ENCODE measurements around the gene TAF3. TPM values are rescaled to one million over a fixed set of nuclear protein-coding genes. Genes with fewer than 3 reads are reported as not detected.

TAF3 gene
- polyA plus RNA-seq, 1 donor (not counting 4 experiments of a cell fraction or from before 2014, with no cell fraction given), result 2.0 TPM

DNA sequence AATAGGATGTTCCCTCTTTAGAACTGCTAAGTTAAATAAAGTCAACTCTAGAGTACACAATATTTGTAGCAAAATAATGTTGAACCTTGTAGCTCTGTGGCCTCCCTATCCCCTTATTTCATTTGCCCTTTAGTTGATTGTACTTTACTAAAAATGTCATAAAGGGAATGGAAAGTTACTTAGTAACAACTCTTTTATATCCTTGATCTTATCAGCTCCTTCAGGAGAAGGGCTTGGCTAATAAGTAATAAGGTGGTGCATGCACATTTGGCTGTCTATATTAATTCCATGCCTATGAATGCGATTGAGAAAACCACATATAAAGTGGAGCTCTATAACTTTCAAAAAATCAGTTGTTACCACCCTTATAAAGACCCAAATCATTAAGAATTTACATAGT lies 194.7 kb downstream of the TAF3 start:
- peaks cover 0 to 2% of the 10 kb centered on the region in 2 experiments for H3K36me3 ChIP-seq (ENCODE audit: control insufficient read depth in 2 of 2, extremely low read depth in 1 of 2, insufficient read depth in 2 of 2, low read length in 2 of 2)
- H3K4me2 ChIP-seq (ENCODE audit: control insufficient read depth, extremely low read depth, insufficient read depth, low read depth, low read length), result no peak overlapping the region
- dilution Hi-C loops (cut with MboI; ENCODE audit: extremely low pct_ligation_motif_present, low sequenced_read_pairs), result no loop called here

DNA sequence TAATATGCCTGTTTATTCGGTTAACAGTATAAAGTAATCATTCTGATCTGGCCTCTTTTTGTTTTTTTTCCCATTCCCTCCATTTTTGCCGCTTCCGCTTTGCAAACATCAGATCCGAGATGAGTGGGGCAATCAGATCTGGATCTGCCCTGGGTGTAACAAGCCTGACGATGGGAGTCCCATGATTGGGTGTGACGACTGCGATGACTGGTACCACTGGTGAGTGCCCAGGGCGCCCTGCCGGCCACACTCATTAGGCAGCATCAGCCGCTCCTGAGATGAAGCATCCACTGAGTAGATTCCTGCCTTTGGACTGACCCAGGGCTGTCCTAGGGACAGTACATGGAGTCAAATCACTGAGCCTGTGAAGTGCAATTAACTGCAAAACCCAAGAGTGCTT lies 195.3 kb downstream of the TAF3 start:
- H3K27me3 ChIP-seq (ENCODE audit: control insufficient read depth, extremely low read depth, insufficient read depth, low read length), result no peaks in the 10 kb centered on the region
- dilution Hi-C loops (cut with MboI; ENCODE audit: extremely low pct_ligation_motif_present, low sequenced_read_pairs), result no loop called here
- no peak overlapping the region for H3K4me2 ChIP-seq (ENCODE audit: control insufficient read depth, extremely low read depth, insufficient read depth, low read depth, low read length)
- H3K9me3 ChIP-seq (ENCODE audit: control insufficient read depth, low read depth, low read length), result no peaks in the 10 kb centered on the region
- no peaks in the 10 kb centered on the region for H3K4me1 ChIP-seq (ENCODE audit: control insufficient read depth, extremely low read depth, insufficient read depth, low read length)
- no peak overlapping the region for H2AFZ ChIP-seq (ENCODE audit: control insufficient read depth, low read length)
- no peak overlapping the region for H3K27ac ChIP-seq (ENCODE audit: control insufficient read depth, insufficient read depth, low read length)
- H3K79me2 ChIP-seq (ENCODE audit: control insufficient read depth, insufficient read depth, low read length), result no peaks in the 10 kb centered on the region
- TF ChIP-seq, protein P1, sequence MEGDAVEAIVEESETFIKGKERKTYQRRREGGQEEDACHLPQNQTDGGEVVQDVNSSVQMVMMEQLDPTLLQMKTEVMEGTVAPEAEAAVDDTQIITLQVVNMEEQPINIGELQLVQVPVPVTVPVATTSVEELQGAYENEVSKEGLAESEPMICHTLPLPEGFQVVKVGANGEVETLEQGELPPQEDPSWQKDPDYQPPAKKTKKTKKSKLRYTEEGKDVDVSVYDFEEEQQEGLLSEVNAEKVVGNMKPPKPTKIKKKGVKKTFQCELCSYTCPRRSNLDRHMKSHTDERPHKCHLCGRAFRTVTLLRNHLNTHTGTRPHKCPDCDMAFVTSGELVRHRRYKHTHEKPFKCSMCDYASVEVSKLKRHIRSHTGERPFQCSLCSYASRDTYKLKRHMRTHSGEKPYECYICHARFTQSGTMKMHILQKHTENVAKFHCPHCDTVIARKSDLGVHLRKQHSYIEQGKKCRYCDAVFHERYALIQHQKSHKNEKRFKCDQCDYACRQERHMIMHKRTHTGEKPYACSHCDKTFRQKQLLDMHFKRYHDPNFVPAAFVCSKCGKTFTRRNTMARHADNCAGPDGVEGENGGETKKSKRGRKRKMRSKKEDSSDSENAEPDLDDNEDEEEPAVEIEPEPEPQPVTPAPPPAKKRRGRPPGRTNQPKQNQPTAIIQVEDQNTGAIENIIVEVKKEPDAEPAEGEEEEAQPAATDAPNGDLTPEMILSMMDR (optimal IDR thresholded peaks at IDR 0.05 in 1 of 3, IDR thresholded peaks at IDR 0.05 in 1 of 3, conservative IDR thresholded peaks at IDR 0.05 in 1 of 3; ENCODE audit: extremely low read depth in 1 of 3, insufficient read depth in 2 of 3, low read length in 3 of 3), result no peak
- TF ChIP-seq EZH2 (IDR thresholded peaks at IDR 0.05; ENCODE audit: low read length), result no peak
- no peaks in the 10 kb centered on the region for H4K20me1 ChIP-seq (ENCODE audit: control insufficient read depth, extremely low read depth, insufficient read depth, low read length)
- no peak overlapping the region for H3K4me3 ChIP-seq (ENCODE audit: control insufficient read depth in 2 of 3, extremely low read depth in 1 of 3, insufficient read depth in 2 of 3, low read depth in 1 of 3, low read length in 3 of 3)
- H3K9me1 ChIP-seq (ENCODE audit: control insufficient read depth, extremely low read depth, insufficient read depth, low read length), result no peaks in the 10 kb centered on the region
- DNase-seq (ENCODE audit: low read depth, low spot score), result no peak
- peaks cover 0 to 2% of the 10 kb centered on the region in 2 experiments for H3K36me3 ChIP-seq (ENCODE audit: control insufficient read depth in 2 of 2, extremely low read depth in 1 of 2, insufficient read depth in 2 of 2, low read length in 2 of 2)
- H3K9ac ChIP-seq (ENCODE audit: control insufficient read depth, extremely low read depth, insufficient read depth, low read length), result no peak overlapping the region
- no peak for FAIRE-seq

More for the DNA sequence above, 194.7 kb downstream of the TAF3 start:
- FAIRE-seq (no peak), DNase-seq (ENCODE audit: low read depth, low spot score) (no peak)
- H3K4me3 ChIP-seq (ENCODE audit: control insufficient read depth in 2 of 3, extremely low read depth in 1 of 3, insufficient read depth in 2 of 3, low read depth in 1 of 3, low read length in 3 of 3), result no peak overlapping the region
- H3K4me1 ChIP-seq (ENCODE audit: control insufficient read depth, extremely low read depth, insufficient read depth, low read length), result no peaks in the 10 kb centered on the region
- no peaks in the 10 kb centered on the region for H3K9me3 ChIP-seq (ENCODE audit: control insufficient read depth, low read depth, low read length)
- no peaks in the 10 kb centered on the region for H4K20me1 ChIP-seq (ENCODE audit: control insufficient read depth, extremely low read depth, insufficient read depth, low read length)
- H3K27me3 ChIP-seq (ENCODE audit: control insufficient read depth, extremely low read depth, insufficient read depth, low read length), result no peaks in the 10 kb centered on the region
- H3K27ac ChIP-seq (ENCODE audit: control insufficient read depth, insufficient read depth, low read length), result no peak overlapping the region
- H3K79me2 ChIP-seq (ENCODE audit: control insufficient read depth, insufficient read depth, low read length), result no peaks in the 10 kb centered on the region
- no peak for TF ChIP-seq EZH2 (IDR thresholded peaks at IDR 0.05; ENCODE audit: low read length)
- TF ChIP-seq, protein P1 (optimal IDR thresholded peaks at IDR 0.05 in 1 of 3, IDR thresholded peaks at IDR 0.05 in 1 of 3, conservative IDR thresholded peaks at IDR 0.05 in 1 of 3; ENCODE audit: extremely low read depth in 1 of 3, insufficient read depth in 2 of 3, low read length in 3 of 3), result no peak
- H2AFZ ChIP-seq (ENCODE audit: control insufficient read depth, low read length), result no peak overlapping the region
- H3K9ac ChIP-seq (ENCODE audit: control insufficient read depth, extremely low read depth, insufficient read depth, low read length), result no peak overlapping the region
- no peaks in the 10 kb centered on the region for H3K9me1 ChIP-seq (ENCODE audit: control insufficient read depth, extremely low read depth, insufficient read depth, low read length)

All from keratinocyte (primary cell).